Keratinocyte (primary cell): Measurements from ENCODE around the gene PPP1R26. TPM values are rescaled to one million over a fixed set of nuclear protein-coding genes. Genes with fewer than 3 reads are reported as not detected.

Experiments used
- DNase-seq: peaks from one replicate; pipeline ENCODE4 v3.0.0-alpha.2; 2011; ENCODE audit warnings: low read depth, missing footprints, low spot score
- FAIRE-seq: peaks from 2 replicates; lab custom pipeline; 2011; peaks lifted over from hg19 to GRCh38; lab: Jason Lieb, UNC
- H2AFZ ChIP-seq: 2 replicates; pipeline ENCODE4 v1.6.0; 2012; ENCODE audit warnings: low read length, control low read depth, inconsistent platforms; ENCODE audit not compliant: control insufficient read depth
- H3K27ac ChIP-seq: 2 replicates; pipeline ENCODE4 v1.5.1; 2011; ENCODE audit warnings: low read length; ENCODE audit not compliant: control insufficient read depth, insufficient read depth
- H3K27me3 ChIP-seq: 3 replicates; pipeline ENCODE4 v1.6.0; 2011; ENCODE audit warnings: low read length; ENCODE audit not compliant: control insufficient read depth, insufficient read depth; ENCODE audit errors: extremely low read depth
- H3K36me3 ChIP-seq, 2 experiments: 2 replicates in 1 of 2; 3 replicates in 1 of 2; pipeline ENCODE4 v1.5.1; 2011; ENCODE audit warnings: low read length in 2 of 2, mild to moderate bottlenecking in 1 of 2; ENCODE audit not compliant: control insufficient read depth in 2 of 2, insufficient read depth in 2 of 2; ENCODE audit errors: extremely low read depth in 1 of 2
- H3K4me1 ChIP-seq: 3 replicates; pipeline ENCODE4 v1.5.1; 2011; ENCODE audit warnings: low read length; ENCODE audit not compliant: control insufficient read depth, insufficient read depth; ENCODE audit errors: extremely low read depth
- H3K4me2 ChIP-seq: 3 replicates; pipeline ENCODE4 v1.6.0; 2011; ENCODE audit warnings: low read depth, low read length; ENCODE audit not compliant: control insufficient read depth, insufficient read depth; ENCODE audit errors: extremely low read depth
- H3K4me3 ChIP-seq, 3 experiments: fragments of 200-600 bp in 1 of 3; sonication (generic) in 1 of 3; 2 replicates in 2 of 3; 3 replicates in 1 of 3; pipeline ENCODE4 v1.5.1; 2011 to 2016; ENCODE audit warnings: low read length in 3 of 3, mild to moderate bottlenecking in 3 of 3, control low read depth in 2 of 3, inconsistent platforms in 1 of 3, low read depth in 1 of 3, mixed read lengths in 1 of 3, mixed run types in 1 of 3, moderate library complexity in 1 of 3; ENCODE audit not compliant: control insufficient read depth in 2 of 3, insufficient read depth in 2 of 3; ENCODE audit errors: extremely low read depth in 1 of 3
- H3K79me2 ChIP-seq: 2 replicates; pipeline ENCODE4 v1.6.0; 2012; ENCODE audit warnings: low read length; ENCODE audit not compliant: control insufficient read depth, insufficient read depth
- H3K9ac ChIP-seq: 3 replicates; pipeline ENCODE4 v1.6.0; 2011; ENCODE audit warnings: low read length; ENCODE audit not compliant: control insufficient read depth, insufficient read depth; ENCODE audit errors: extremely low read depth
- H3K9me1 ChIP-seq: 3 replicates; pipeline ENCODE4 v1.6.0; 2011; ENCODE audit warnings: low read length; ENCODE audit not compliant: control insufficient read depth, insufficient read depth; ENCODE audit errors: extremely low read depth
- H3K9me3 ChIP-seq: 2 replicates; pipeline ENCODE4 v1.5.1; 2012; ENCODE audit warnings: low read depth, low read length; ENCODE audit not compliant: control insufficient read depth
- H4K20me1 ChIP-seq: 3 replicates; pipeline ENCODE4 v1.6.0; 2011; ENCODE audit warnings: low read length; ENCODE audit not compliant: control insufficient read depth, insufficient read depth; ENCODE audit errors: extremely low read depth
- EZH2 ChIP-seq: IDR thresholded peaks from one replicate; pipeline ENCODE4 v1.6.1; 2012; ENCODE audit warnings: inconsistent platforms, mild to moderate bottlenecking, low read length, moderate library complexity
- dilution Hi-C: fragments of 300-500 bp; cut with MboI; formaldehyde crosslinking; loops from one replicate; pipeline ENCODE4 v1.7.0; 2020; ENCODE audit warnings: low sequenced_read_pairs; ENCODE audit not compliant: extremely low pct_ligation_motif_present
- polyA plus RNA-seq, 5 experiments: library from polyadenylated mRNA; depleted of rRNA in 3 of 5; stranded (reverse) in 3 of 5; stranded (forward) in 1 of 5; unstranded in 1 of 5; fragments of >200 nt; gene quantifications; 1 replicate in 1 of 5; 2 replicates in 3 of 5; 3 replicates in 1 of 5; pipeline versions ENCODE4 v1.2.1 to v1.2.3, GENCODE V29; 2011 to 2012; ENCODE audit warnings: missing spikeins in 2 of 5, low read depth in 1 of 5, low replicate concordance in 1 of 5
- TF ChIP-seq, protein P1 (sequence below), 3 experiments: IDR thresholded peaks in 1 of 3; conservative IDR thresholded peaks in 1 of 3; optimal IDR thresholded peaks in 1 of 3; 2 replicates in 2 of 3; 3 replicates in 1 of 3; pipeline versions ENCODE3 to v1.5.1; 2011; ENCODE audit warnings: low read length in 3 of 3, mild to moderate bottlenecking in 3 of 3, moderate library complexity in 2 of 3, control low read depth in 1 of 3, inconsistent platforms in 1 of 3; ENCODE audit not compliant: insufficient read depth in 2 of 3; ENCODE audit errors: extremely low read depth in 1 of 3

Gene PPP1R26
- polyA plus RNA-seq, 1 donor (not counting 4 experiments of a cell fraction or from before 2014, with no cell fraction given) = 4.3 TPM

DNA sequence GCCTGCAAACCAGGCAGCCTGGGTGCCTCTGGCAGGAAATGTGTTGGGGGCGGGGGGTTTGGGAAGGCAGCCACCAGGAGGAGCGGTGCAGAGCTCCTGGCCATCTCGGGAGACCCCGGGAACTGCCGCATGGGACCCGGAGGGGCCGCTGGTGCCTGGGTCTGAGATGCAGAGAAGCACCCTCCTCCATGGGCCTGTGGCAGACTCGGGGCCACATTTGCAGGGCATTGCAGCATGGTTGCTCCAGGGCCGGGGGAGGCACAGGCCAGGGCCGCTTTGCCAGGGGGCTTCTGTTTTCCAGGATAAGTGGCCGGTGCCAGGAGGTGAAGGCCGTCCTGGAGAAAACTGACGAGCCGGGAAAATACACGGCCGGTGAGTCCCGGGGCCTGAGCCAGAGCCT is 43.3 kb downstream of the PPP1R26 start:
- Histone ChIP-seq H3K4me3 (no peak overlapping the region), H3K27me3 (peaks cover 4% of the 10 kb centered on the region), H3K9me1 (no peaks in the 10 kb centered on the region), H3K79me2 (no peaks in the 10 kb centered on the region), H2AFZ (no peak overlapping the region), H3K36me3 (no peaks in the 10 kb centered on the region), H4K20me1 (no peaks in the 10 kb centered on the region), H3K9me3 (no peaks in the 10 kb centered on the region), H3K4me2 (no peak overlapping the region), H3K27ac (no peak overlapping the region), H3K9ac (no peak overlapping the region), H3K4me1 (no peaks in the 10 kb centered on the region)
- FAIRE-seq (no peak), DNase-seq (no peak)
- TF ChIP-seq, protein P1, sequence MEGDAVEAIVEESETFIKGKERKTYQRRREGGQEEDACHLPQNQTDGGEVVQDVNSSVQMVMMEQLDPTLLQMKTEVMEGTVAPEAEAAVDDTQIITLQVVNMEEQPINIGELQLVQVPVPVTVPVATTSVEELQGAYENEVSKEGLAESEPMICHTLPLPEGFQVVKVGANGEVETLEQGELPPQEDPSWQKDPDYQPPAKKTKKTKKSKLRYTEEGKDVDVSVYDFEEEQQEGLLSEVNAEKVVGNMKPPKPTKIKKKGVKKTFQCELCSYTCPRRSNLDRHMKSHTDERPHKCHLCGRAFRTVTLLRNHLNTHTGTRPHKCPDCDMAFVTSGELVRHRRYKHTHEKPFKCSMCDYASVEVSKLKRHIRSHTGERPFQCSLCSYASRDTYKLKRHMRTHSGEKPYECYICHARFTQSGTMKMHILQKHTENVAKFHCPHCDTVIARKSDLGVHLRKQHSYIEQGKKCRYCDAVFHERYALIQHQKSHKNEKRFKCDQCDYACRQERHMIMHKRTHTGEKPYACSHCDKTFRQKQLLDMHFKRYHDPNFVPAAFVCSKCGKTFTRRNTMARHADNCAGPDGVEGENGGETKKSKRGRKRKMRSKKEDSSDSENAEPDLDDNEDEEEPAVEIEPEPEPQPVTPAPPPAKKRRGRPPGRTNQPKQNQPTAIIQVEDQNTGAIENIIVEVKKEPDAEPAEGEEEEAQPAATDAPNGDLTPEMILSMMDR (optimal IDR thresholded peaks at IDR 0.05 in 1 of 3, IDR thresholded peaks at IDR 0.05 in 1 of 3, conservative IDR thresholded peaks at IDR 0.05 in 1 of 3; ENCODE audit: extremely low read depth in 1 of 3, insufficient read depth in 2 of 3, low read length in 3 of 3) = no peak
- TF ChIP-seq EZH2 = no peak
- dilution Hi-C loops = no loop called here

DNA sequence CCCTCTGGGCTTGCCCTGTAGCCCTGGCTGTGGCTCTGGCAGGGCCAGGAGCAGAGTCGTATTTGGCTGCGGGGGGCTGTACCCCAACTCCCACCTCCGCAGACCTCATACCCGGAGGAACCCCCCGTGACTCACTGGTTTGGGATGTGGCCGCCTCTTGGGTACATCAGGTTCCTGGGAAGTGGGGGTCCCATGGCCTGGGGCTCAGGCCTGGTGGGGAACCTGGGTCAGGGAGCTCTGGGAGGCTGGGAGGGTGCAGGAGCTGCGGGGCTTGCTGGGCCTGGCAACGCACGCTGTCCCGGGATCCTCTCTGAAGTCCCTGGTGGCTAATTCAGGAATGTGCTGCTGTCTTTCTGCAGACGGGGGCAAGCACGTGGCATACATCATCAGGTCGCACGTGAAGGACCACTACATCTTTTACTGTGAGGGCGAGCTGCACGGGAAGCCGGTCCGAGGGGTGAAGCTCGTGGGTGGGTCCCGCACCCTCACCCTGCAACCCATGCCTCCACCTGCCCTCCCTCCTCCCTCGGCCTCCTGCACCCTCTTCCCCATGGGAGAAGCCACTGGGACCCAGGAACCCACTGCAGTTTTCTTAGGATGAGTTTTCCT is 44.0 kb downstream of the PPP1R26 start:
- Histone ChIP-seq H3K9ac (no peak overlapping the region), H3K36me3 (no peaks in the 10 kb centered on the region), H3K27me3 (peaks cover 4% of the 10 kb centered on the region), H3K4me2 (no peak overlapping the region), H3K4me1 (no peaks in the 10 kb centered on the region), H3K9me1 (no peaks in the 10 kb centered on the region), H3K79me2 (no peaks in the 10 kb centered on the region), H3K27ac (no peak overlapping the region), H3K4me3 (no peak overlapping the region), H2AFZ (no peak overlapping the region), H3K9me3 (no peaks in the 10 kb centered on the region), H4K20me1 (no peaks in the 10 kb centered on the region)
- dilution Hi-C loops = no loop called here
- DNase-seq = no peak
- FAIRE-seq = no peak
- no peak for TF ChIP-seq EZH2
- TF ChIP-seq, protein P1 (optimal IDR thresholded peaks at IDR 0.05 in 1 of 3, IDR thresholded peaks at IDR 0.05 in 1 of 3, conservative IDR thresholded peaks at IDR 0.05 in 1 of 3; ENCODE audit: extremely low read depth in 1 of 3, insufficient read depth in 2 of 3, low read length in 3 of 3) = no peak
